NT2/D1 (cell line): Measurements from ENCODE around the gene COA1.

ENCODE experiments used
- YY1 ChIP-seq: IDR thresholded peaks from 2 replicates; pipeline ENCODE4 v1.6.1; 2011; ENCODE audit not compliant: insufficient read length, insufficient read depth
- ZNF274 ChIP-seq: IDR thresholded peaks from 2 replicates; pipeline ENCODE4 v1.6.1; 2011; ENCODE audit warnings: mild to moderate bottlenecking, low read depth, low read length

DNA sequence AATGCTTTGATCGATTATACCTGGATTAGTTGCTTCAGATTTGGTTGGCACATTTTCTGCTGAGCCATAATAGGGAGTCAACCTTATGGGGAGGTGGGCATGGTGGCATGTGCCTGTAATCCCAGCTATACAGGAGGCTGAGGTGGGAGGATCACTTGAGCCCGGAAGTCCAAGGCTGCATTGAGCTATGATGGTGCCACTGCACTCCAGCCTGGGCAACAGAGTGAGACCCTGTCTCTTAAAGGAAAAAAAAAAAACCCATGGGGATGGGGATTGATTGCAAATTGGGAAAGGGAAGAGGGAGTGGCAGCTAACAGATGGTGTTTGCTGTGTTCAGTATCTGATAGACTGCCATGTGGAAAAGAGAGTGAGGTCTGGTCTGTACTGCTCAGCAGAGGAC lies 135.3 kb downstream of the COA1 start:
- TF ChIP-seq ZNF274 (no peak), YY1 (no peak)
